Brain pericyte (primary cell): ENCODE data around the gene CEP68.
"Not testable (repeated sequence)": the region's sequence is repeated elsewhere in the genome, so short reads cannot be mapped to it uniquely, and the experiment has no call there.

Source experiments
- DNase-seq: peaks from one replicate; pipeline ENCODE4 v3.0.0-alpha.2; 2012; ENCODE audit warnings: low read depth, low spot score

CEP68 gene, protein sequence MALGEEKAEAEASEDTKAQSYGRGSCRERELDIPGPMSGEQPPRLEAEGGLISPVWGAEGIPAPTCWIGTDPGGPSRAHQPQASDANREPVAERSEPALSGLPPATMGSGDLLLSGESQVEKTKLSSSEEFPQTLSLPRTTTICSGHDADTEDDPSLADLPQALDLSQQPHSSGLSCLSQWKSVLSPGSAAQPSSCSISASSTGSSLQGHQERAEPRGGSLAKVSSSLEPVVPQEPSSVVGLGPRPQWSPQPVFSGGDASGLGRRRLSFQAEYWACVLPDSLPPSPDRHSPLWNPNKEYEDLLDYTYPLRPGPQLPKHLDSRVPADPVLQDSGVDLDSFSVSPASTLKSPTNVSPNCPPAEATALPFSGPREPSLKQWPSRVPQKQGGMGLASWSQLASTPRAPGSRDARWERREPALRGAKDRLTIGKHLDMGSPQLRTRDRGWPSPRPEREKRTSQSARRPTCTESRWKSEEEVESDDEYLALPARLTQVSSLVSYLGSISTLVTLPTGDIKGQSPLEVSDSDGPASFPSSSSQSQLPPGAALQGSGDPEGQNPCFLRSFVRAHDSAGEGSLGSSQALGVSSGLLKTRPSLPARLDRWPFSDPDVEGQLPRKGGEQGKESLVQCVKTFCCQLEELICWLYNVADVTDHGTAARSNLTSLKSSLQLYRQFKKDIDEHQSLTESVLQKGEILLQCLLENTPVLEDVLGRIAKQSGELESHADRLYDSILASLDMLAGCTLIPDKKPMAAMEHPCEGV

DNA sequence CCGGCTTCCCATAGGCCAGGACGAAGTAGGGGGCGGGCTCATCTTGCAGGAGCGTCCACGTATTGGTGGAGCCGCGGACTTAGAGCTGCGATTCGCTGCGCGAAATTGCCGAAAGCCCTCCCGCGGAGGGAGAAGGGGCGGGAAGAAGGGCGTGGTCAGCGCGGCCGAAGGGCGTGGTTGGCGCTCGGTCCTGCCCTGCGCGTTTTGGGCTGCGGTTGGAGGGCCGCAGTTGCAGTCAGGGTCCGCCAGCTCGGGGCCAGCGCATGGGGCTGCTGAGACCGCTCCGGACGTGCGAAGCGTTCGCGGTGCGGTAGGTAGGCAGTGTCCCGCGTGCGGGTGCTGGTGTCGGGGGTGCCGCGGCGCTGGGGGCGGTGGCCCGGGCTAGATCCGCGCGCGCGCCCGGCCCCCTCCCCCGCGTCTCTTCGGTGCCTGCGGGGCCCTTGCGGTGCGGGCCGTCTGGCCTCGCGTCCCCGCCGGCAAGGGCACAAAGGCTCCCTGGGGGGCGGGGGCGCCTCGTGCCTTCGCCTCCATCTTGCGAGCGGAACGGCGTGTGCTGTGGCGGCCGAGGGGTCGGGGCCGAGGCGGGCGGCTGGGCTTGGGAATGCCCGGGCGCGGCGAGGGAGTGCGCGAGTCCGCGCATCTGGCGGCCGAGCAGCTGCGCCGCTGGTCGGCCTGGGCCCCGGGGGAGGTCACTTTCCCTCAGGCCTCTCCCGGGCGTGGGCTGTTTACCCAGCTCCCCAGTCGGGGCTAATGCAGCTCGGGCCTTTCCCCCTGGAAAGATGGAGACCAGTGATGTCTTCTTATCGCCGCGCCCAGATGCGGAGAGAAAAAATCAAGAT is at the start of gene CEP68:
Gene CEP68, plus strand, starts transcription at position 202 of the 839 bp plus-strand sequence. CDS start 13,029 bp downstream, outside the sequence.
- peak; percentile 95 for DNase-seq

DNA sequence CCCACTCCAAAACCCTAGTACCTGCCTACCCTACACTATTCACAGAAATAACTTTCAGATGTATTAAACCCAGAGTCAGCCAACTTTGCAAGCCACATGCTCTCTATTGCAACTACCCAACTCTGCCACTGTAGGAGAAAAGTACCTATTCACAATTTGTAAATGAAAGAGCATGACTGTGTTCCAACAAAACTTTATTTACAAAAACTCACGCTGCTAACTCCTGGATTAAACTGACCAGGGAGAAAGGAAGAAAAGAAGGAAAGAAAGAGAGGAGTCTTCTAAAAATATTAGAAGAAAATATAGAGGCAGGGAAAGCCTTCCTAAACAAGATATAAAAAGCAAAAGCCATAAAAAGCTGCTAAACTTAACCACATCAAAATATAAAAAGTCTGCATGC is 42.4 kb upstream of the CEP68 start:
- no peak for DNase-seq

DNA sequence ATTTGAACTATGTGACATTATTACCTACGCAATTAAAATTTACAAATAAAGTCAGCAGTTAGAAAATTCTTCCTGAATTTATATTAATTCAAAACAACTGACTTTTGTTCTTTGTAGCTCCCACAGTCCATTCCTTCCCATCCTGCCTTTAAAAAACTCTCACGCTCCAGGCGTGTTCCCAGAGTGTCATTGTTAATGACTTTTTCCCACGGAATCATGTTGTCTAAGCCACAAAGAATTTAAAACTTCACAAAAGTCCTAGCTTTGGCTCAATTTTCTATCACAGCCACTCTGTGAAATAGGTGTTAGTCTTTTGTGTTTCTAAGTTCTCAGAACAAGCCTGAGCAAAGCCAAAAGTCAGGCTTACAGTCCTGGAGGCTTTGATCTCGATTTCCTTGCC is 40.5 kb upstream of the CEP68 start:
- no peak for DNase-seq

DNA sequence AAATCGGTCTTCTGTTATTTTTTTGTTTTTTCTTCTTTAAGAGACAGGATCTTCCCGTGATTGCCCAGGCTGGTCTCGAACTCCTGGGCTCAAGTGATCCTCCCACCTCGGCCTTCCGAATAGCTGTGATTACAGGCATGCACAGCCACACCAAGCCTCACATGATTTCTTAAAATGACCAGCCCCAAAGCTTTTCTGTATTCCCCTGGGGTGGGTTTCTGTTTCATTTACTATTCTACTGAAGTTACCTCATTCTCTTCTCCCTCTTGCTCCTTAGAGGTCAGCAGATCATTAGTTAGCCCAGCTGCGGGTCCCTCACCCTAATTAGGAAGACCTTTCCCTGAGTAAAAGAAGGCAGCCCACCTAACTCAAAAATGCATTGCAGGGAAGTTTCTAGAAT is 39.4 kb upstream of the CEP68 start:
- no peak for DNase-seq

DNA sequence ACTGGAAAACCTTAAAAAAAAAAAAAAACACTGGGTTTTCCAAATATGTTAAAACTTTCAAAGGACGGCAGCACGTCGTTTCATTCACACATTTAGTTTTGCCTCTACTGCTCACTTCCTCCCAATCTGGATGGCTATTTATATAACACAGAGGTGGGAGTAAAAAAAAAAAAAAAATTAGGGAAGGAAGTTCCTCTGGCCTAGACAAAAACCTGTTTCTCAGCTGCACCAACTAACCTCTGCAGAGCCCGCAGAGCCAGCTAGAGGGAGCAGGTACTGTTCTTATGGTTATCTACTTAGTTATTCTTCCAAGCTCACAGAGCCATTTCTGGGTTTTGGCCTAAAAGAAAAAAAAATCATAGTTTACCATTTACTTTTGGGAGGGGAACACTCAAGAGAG is 38.9 kb upstream of the CEP68 start:
- no peak for DNase-seq

DNA sequence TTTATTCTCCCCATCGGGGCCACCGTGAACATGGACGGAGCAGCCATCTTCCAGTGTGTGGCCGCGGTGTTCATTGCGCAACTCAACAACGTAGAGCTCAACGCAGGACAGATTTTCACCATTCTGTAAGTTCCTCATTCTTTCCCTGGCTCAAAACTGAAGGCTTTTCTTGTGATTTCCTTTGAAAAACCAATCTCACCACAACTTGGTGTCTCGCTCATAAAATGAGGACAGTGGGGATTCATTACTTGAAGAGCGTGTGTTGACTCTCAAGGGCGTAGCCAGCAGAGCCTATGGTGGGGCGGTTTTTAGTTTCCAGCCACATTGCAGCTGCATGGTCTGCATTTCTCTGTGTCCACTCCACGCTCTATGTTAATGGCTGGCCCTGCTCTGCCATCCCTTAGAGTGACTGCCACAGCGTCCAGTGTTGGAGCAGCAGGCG is 38.1 kb upstream of the CEP68 start:
- DNase-seq = no peak

DNA sequence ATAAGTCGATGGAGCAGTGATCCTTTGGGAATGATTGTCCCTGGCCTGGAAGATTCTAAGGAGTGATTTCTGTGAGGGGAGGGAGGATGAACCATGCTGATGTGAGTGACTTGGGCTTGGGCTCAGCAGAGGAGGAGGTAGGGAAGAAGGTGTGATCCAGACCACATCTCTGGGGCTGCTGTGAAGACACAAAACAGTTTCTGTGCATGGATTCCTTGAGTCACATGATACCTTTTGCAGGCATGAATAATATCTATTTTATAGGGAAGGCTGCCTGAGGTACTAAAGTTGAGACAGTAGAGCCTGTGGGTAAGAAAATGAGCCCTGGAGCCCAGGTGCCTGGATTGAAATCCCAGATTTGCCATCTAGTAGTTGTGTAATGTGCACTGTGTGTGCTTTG is 37.2 kb upstream of the CEP68 start:
- no peak for DNase-seq

DNA sequence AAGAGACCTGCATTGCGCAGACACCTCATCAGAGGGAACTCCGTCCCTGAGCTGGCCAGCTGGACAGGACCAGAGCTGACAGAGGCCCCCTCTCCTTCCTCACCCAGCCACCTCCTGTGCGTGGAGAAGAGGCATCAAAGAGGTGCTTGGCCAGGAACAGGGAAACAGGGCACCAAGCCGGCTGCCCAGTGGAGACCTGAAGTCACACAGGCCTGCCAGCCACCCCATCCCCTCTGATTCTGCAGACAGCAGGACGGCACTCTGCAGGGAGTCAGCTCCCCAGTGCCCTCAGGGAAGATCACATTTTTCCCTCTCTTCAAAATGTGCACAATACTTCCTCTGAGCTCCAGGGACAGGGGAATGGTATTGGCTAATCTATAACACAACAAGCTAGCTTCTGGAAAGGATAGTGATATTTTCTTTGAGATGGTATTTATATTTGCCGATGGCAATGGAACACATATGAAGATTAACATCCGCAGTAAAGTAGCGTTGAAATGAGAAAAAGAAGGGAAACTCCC is 36.5 kb upstream of the CEP68 start:
- DNase-seq = no peak

DNA sequence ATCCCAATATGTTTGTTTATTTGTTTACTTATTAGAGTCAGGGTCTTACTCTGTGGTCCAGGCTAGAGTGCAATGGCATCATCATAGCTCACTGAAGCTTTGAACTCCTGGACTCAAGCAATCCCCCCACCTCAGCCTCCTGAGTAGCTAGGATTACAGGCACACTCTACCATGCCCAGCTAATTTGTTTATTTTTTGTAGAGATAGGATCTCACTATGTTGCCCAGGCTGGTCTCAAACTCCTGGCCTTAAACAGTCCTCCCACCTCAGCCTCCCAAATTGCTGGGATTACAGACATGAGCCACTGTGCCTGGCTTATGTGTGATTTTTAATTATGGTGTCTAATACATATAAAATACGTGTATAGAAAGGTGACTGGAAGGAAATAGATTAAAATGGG is 36.0 kb upstream of the CEP68 start:
- not testable (repeated sequence) for DNase-seq

DNA sequence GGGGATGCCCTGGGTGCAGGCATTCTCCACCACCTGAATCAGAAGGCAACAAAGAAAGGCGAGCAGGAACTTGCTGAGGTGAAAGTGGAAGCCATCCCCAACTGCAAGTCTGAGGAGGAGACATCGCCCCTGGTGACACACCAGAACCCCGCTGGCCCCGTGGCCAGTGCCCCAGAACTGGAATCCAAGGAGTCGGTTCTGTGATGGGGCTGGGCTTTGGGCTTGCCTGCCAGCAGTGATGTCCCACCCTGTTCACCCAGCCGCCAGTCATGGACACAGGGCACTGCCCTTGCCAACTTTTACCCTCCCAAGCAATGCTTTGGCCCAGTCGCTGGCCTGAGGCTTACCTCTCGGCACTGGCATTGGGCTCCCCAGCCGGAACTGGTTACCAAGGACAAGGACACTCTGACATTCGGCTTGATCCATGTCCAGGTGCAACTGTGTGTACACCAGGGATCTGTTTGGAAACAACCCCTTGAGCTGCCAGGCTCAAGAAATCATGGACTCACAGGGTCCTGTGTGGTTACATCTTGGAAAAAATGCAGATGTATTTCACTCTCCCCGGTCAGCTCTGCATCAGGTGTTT is 35.2 kb upstream of the CEP68 start:
- no peak for DNase-seq

DNA sequence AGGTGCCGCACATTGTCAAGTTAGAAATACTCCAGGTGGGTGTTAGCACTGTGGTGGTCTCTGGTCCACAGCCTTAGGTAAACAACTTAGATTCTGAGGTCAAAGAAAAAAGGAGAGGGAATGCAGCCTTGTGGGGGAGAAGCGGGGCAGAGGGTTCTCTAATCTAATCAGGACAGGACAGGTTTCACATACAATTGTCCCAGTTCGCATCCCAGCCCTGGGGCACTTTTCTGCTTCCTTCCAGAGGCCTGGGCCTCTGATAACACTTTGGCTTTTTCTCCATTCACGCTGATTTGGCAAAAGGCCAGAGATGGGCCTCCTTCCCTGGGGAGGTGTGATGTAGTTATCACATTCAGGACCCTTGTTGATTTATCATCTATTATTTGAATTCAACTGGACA is 34.5 kb upstream of the CEP68 start:
- no peak for DNase-seq

DNA sequence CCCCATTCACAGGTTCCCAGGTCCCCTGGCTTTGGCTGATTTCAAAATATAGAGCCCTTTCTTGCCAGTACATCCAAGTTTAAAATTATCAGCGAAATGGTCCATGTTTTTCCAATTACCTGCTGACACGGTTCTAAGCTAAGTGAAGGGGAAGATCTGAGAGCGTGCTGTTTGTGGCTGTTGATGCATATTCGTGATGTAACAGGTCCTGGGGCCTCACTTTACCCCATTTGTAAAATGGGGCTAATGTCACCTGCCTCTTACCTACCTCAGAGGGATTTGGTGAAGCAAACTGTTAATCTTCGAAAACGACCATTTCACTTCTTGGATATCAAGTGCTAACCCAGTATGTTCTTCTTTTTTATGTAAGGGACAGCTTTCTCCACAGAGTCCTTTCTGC is 34.0 kb upstream of the CEP68 start:
- DNase-seq = no peak

DNA sequence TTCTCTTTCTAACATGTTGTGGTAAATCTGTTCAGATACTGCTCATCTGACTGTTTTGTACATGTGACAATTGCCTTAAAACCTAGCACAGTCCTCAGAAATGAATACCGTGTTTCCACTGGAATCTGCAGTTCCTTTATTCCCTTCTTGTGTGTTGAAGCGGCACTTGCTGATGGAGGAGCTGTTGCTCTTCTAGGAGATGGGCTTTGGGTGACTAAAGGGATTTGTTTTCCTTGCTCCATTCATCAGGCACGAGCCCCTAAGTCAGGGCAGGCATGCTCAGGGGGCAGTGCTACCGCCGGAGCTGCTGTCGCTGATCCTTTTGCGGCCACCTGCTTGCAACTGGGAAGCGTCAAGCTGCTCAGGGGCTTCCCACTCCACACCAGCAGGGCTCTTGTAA is 32.5 kb upstream of the CEP68 start:
- DNase-seq = no peak

DNA sequence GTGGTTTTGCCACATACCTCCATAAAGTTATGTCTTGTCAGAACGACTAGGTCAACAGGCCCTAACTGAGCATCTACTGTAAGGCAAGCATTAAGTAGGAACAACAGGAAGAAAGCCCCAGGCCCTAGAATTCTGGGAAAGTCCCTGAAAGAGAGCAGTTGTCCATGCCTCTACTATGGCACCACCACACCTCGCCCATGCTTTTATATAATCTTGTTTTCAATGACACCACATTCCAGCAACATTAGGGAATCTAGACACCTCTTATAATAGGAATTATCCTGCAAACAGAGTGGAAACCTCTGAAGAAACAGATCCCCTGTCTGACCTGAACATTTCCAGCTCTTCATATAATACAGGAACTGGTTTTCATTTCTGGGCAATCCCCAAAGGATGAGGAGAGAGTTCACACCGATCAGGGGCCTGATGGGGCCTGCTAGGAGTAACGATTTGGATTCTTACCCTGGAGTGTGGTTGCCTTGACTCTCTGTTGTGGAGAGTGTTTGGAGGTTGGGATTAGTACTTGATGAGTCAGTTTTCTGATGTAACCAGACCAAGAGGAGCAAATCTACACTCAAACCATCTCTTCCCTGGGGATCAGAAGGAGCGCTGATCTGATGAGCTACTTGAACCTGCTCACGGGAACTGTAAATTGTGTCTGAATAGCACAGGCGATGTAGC is 31.9 kb upstream of the CEP68 start:
- no peak for DNase-seq

DNA sequence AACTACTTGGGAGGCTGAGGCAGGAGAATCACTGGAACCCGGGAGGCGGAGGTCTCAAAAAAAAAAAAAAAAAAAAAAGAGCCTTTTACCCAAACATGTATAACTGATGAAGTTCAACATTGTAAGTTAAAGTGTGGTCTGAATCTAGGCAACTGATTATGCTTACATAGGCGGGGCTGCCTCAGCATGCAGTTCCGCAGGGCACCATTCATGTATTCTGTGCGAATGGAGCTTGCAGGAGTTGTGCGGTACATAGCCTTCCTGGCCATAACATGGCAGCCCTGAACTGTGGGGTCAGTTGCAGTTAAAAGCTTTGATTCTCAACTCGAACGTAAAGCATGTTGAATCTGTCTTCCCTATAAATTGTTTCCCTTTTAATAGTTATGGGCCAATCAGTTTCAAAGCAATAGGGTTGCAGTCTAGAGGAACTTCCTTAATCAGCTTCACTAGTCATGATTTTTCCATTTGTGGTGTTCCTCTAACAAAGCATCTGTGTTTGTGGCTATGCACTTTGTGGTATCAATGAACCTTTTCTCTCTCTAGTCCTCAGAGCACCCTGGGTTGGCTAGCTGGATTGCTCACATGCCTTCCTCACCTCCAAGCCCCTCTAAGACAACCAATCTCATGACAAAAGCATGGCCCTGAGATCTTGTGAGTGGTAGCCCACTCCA is 30.6 kb upstream of the CEP68 start:
- DNase-seq = no peak

DNA sequence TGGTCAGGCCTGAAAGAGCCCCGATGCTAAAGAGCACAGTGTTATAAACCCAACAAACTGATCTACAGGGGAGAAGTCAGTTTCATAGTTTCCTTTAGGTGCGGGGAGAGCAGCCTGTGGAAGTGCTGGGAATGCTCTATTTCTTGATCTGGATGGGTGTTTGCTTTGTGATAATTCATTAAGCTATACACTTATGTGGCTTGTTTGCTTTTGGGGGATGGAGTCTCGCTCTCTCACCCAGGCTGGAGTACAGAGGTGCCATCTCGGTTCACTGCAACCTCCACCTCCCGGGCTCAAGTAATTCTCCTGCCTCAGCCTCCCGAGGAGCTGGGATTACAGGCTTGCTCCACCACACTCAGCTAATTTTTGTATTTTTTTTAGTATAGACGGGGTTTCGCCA is 30.1 kb upstream of the CEP68 start:
- DNase-seq = no peak

DNA sequence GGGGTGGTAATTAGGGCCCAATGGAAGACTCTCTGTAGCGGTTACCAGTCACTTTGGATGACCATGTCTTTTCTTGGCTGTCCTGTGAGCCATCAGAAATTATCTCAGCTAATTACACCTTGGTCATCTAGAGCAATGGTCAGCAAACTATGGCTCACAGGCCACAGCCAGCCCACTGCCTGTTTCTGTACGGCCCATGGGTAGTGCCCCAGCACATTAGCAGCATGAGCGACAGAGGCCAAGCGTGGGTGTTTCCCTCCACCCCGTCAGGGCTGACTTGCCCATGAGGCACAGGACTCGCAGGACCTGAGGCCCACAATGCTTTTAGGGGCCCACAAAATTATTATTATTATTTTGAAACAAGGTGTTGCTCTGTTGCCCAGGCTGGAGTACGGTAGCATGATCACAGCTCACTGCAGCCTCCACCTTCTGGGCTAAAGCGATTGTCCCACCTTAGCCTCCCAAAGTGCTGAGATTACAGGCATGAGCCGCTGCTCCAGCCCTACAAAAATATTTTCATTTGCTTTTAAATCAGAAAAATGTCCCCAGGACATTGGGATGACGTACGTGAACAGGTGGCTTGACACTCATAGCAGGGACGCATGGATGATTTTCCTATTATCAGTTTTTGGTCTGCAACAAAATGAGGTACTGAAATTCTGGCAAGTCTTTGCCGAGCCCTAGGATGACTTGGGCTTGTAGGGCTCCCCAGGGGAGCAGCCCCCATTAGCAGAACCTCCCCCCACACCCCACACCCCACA is 29.3 kb upstream of the CEP68 start:
- no peak for DNase-seq

DNA sequence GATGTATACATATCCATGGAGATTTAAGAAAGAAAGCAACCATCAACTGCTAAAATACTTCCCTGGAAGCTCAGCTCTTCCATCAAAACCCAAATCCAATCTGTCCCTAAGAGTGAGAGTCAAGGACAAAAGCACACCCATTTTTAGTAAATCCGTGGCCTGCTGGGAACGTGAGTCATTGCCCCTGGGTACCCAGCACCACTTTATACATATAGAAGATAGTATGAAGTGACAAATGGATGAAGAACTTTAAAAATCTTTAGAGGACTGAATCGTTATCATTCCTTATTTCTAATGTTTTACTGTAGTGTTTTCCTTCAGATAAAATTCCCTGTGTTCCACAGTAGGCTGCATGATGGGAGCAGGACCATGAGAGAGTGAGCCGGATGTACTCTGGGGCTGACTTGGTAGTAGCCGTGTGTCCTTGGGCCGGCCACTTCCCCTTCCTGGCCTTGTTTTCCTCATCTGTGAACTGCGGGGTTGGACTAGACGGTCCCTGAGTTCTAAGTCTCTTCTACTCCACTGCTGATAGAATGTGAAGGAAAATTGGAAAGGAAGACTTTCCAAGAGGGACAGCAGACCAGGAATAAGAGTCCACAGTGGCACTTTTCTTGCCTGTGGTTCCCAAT is 28.5 kb upstream of the CEP68 start:
- DNase-seq = no peak
